Kidney epithelial cell (primary cell): ENCODE data around the gene TMEM86A. TPM values are rescaled to one million over a fixed set of nuclear protein-coding genes. Genes with fewer than 3 reads are reported as not detected.

Experiments used
- DNase-seq: peaks from one replicate; pipeline ENCODE4 v3.0.0-alpha.2; 2010; ENCODE audit warnings: low read depth
- H3K27me3 ChIP-seq: 2 replicates; pipeline ENCODE4 v1.6.0; 2011; ENCODE audit warnings: low read length; ENCODE audit not compliant: control insufficient read depth, insufficient read depth
- H3K36me3 ChIP-seq: 2 replicates; pipeline ENCODE4 v1.5.1; 2011; ENCODE audit warnings: low read length; ENCODE audit not compliant: control insufficient read depth, insufficient read depth
- H3K4me3 ChIP-seq: 2 replicates; pipeline ENCODE4 v1.5.1; 2011; ENCODE audit warnings: low read depth, mild to moderate bottlenecking, control low read depth, low read length
- total RNA-seq: library from RNA; depleted of rRNA; stranded (reverse); fragments of >200 nt; gene quantifications from 2 replicates; pipeline ENCODE4 v1.2.3, GENCODE V29; 2015
- TF ChIP-seq, protein P1 (sequence below): IDR thresholded peaks from 2 replicates; pipeline ENCODE4 v1.5.1; 2011; ENCODE audit warnings: mild to moderate bottlenecking, moderate library complexity, low read length, control low read depth, inconsistent platforms; ENCODE audit not compliant: insufficient read depth, poor library complexity, severe bottlenecking

TMEM86A gene
- total RNA-seq, 1 donor from 2014 or later = 5.0 TPM

- Histone ChIP-seq H3K36me3 (no peaks in the 10 kb centered on the region), H3K4me3 (no peak overlapping the region), H3K27me3 (no peaks in the 10 kb centered on the region)
- TF ChIP-seq, protein P1, sequence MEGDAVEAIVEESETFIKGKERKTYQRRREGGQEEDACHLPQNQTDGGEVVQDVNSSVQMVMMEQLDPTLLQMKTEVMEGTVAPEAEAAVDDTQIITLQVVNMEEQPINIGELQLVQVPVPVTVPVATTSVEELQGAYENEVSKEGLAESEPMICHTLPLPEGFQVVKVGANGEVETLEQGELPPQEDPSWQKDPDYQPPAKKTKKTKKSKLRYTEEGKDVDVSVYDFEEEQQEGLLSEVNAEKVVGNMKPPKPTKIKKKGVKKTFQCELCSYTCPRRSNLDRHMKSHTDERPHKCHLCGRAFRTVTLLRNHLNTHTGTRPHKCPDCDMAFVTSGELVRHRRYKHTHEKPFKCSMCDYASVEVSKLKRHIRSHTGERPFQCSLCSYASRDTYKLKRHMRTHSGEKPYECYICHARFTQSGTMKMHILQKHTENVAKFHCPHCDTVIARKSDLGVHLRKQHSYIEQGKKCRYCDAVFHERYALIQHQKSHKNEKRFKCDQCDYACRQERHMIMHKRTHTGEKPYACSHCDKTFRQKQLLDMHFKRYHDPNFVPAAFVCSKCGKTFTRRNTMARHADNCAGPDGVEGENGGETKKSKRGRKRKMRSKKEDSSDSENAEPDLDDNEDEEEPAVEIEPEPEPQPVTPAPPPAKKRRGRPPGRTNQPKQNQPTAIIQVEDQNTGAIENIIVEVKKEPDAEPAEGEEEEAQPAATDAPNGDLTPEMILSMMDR = no peak
- no peak for DNase-seq
Measured at GRCh38 chr11:18752502-18752901, 53.9 kb downstream of the TMEM86A start.

- no peak for DNase-seq
- H3K36me3 ChIP-seq = no peaks in the 10 kb centered on the region
- no peaks in the 10 kb centered on the region for H3K27me3 ChIP-seq
- TF ChIP-seq, protein P1 = no peak
- no peak overlapping the region for H3K4me3 ChIP-seq
Measured at GRCh38 chr11:18754308-18754707, 55.7 kb downstream of the TMEM86A start.

Other genes with a start within 250 kb of the TMEM86A start
- not detected in 2 replicates for gene LDHAL6A, start 242.9 kb upstream of the TMEM86A start, total RNA-seq
- gene TSG101, start 171.8 kb upstream of the TMEM86A start, total RNA-seq = 131 and 180 TPM in 2 replicates
- gene UEVLD, start 110.0 kb upstream of the TMEM86A start, total RNA-seq = 42.0 and 43.5 TPM in 2 replicates
- 7.4 TPM in 1 of 2 replicates, not detected in the other for gene MISFA, start 99.0 kb upstream of the TMEM86A start, total RNA-seq
- gene SPTY2D1, start 64.4 kb upstream of the TMEM86A start, total RNA-seq = 17.0 and 18.1 TPM in 2 replicates
- 0.04 TPM in 1 of 2 replicates, not detected in the other for gene IGSF22, start 27.4 kb downstream of the TMEM86A start, total RNA-seq
- 0.07 TPM in 1 of 2 replicates, not detected in the other for gene PTPN5, start 93.0 kb downstream of the TMEM86A start, total RNA-seq
- gene MRGPRX1, start 240.6 kb downstream of the TMEM86A start, total RNA-seq = not detected in 2 replicates